HG02852 (cell line): ENCODE results near the gene CDCA5.

Source experiments
- ATAC-seq: cut with Tn5 transposase; IDR thresholded peaks from one replicate; pipeline ENCODE4 v1.9.1; 2021; ENCODE audit warnings: mild to moderate bottlenecking, moderate library complexity; ENCODE audit not compliant: unreplicated experiment

The CDCA5 gene

GRCh38 chr11:65047581-65048422 lies 36.0 kb downstream of the CDCA5 start:
- no peak for ATAC-seq

GRCh38 chr11:65045728-65046127 lies 38.1 kb downstream of the CDCA5 start:
- ATAC-seq = no peak

- no peak for ATAC-seq
Measured at GRCh38 chr11:65045061-65045460, 38.8 kb downstream of the CDCA5 start.

GRCh38 chr11:65043881-65044501 lies 39.8 kb downstream of the CDCA5 start:
- ATAC-seq = no peak

- no peak for ATAC-seq
Measured at GRCh38 chr11:65042891-65043290, 40.9 kb downstream of the CDCA5 start.

- peak; percentile 84 for ATAC-seq
Measured at GRCh38 chr11:65040847-65041622, 42.8 kb downstream of the CDCA5 start, which contains the start of gene SAC3D1. Gene SAC3D1 (plus strand): TSS chr11:65041210. CDS start chr11:65041293, 83 bp downstream.

GRCh38 chr11:65040520-65040846 lies 43.4 kb downstream of the CDCA5 start:
- no peak for ATAC-seq

GRCh38 chr11:65036931-65037330 lies 46.9 kb downstream of the CDCA5 start:
- no peak for ATAC-seq

GRCh38 chr11:65035579-65035978 lies 48.3 kb downstream of the CDCA5 start:
- no peak for ATAC-seq

GRCh38 chr11:65034423-65034822 lies 49.4 kb downstream of the CDCA5 start:
- ATAC-seq = no peak

GRCh38 chr11:65032216-65032615 lies 51.6 kb downstream of the CDCA5 start:
- no peak for ATAC-seq
